RWPE1 (cell line): ENCODE data around the gene ECEL1.
A peak's percentile ranks its signal among the peaks of the same experiment; 100 is the strongest.
"Not testable (repeated sequence)": the region's sequence is repeated elsewhere in the genome, so short reads cannot be mapped to it uniquely, and the experiment has no call there.

ENCODE experiments used
- CTCF ChIA-PET: fragments of 350-600 bp; sonication (Branson Sonifier 250); formaldehyde crosslinking; extraction: SDS; loops from one replicate; lab custom pipeline; 2021; lab: Yijun Ruan, JAX
- POLR2A ChIA-PET: fragments of 400-600 bp; formaldehyde crosslinking; extraction: SDS; loops from one replicate; lab custom pipeline; 2020; ENCODE audit warnings: antibody characterized with exemption; ENCODE audit not compliant: low non-redundant PET; lab: Yijun Ruan, JAX
- DNase-seq: peaks from one replicate; pipeline ENCODE4 v3.0.0; 2012; ENCODE audit warnings: low spot score
- H3K27ac ChIP-seq: fragments of 450-650 bp; 2 replicates; pipeline ENCODE4 v1.5.1; 2017
- TF ChIP-seq, protein P1 (sequence below): fragments of 450-650 bp; conservative IDR thresholded peaks from 2 replicates; pipeline ENCODE4 v1.5.1; 2017; ENCODE audit warnings: low read depth, mild to moderate bottlenecking

The ECEL1 gene

DNA sequence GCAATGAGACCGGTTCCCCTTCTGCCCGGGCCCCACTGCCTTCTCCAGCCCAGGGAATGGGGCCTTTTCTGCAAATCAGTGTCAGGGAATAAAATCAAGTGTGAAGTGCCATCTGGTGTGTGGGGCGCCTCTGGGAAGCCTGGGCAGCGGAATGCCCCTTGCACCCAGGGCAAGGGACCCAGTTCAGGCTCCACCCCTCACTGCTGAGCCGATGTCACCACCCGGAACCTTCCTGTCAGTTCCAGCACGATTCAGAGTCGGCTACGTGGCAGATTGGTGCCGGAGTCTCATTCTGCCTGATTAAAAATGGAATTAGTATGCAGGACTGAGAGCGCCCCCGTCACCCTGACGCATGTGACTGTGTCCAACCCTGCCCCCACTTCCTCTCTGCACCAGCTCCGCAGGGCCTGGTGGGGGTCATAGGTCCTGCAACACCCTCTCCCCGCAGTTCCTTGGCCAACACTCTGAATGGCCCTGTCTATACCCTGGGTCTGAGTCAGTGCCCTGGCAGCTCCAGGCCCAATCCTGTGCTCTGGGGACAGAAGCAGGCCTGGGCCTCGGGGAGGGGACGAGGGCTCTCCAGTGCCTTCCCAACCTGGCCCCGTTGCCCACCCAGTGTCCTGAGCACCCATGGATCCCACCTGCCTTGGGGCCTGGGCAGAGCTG lies 39.9 kb downstream of the ECEL1 start:
- no peak overlapping the region for H3K27ac ChIP-seq
- ChIA-PET POLR2A (no interaction called here), CTCF (interaction anchor here (1.3 to 2.5 kb wide), 2 partner anchors 10 to 75 kb away, joined by 3 to 24 read pairs; no protein-coding TSS in a partner anchor)
- TF ChIP-seq, protein P1, sequence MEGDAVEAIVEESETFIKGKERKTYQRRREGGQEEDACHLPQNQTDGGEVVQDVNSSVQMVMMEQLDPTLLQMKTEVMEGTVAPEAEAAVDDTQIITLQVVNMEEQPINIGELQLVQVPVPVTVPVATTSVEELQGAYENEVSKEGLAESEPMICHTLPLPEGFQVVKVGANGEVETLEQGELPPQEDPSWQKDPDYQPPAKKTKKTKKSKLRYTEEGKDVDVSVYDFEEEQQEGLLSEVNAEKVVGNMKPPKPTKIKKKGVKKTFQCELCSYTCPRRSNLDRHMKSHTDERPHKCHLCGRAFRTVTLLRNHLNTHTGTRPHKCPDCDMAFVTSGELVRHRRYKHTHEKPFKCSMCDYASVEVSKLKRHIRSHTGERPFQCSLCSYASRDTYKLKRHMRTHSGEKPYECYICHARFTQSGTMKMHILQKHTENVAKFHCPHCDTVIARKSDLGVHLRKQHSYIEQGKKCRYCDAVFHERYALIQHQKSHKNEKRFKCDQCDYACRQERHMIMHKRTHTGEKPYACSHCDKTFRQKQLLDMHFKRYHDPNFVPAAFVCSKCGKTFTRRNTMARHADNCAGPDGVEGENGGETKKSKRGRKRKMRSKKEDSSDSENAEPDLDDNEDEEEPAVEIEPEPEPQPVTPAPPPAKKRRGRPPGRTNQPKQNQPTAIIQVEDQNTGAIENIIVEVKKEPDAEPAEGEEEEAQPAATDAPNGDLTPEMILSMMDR: no peak
- DNase-seq: no peak

DNA sequence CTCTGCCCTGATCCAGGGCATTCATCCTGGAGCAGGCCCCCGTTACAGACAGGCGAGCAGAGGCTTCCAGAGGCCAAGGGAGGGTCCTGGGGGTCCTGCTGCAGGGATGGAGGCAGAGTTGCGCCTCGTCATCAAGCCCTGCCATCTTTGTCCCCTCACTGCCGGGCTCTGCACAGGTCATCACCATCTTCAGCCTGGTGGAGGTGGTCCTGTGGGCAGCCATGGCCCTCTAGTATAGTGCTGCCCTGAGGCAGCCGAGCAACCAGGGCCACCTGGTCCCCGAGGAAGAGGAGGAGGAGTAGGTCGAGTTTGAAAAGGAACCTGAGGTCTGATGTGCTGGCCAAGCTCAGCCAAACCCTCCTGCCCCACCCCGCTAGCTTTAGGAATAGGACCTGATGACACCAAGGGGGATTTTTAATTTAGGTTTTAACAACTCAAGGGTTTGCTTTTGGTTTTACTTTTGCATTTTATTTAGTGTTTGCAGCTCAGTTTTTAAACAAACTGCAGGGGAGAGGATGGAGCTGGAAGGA lies 40.5 kb downstream of the ECEL1 start:
- POLR2A ChIA-PET: no interaction called here

DNA sequence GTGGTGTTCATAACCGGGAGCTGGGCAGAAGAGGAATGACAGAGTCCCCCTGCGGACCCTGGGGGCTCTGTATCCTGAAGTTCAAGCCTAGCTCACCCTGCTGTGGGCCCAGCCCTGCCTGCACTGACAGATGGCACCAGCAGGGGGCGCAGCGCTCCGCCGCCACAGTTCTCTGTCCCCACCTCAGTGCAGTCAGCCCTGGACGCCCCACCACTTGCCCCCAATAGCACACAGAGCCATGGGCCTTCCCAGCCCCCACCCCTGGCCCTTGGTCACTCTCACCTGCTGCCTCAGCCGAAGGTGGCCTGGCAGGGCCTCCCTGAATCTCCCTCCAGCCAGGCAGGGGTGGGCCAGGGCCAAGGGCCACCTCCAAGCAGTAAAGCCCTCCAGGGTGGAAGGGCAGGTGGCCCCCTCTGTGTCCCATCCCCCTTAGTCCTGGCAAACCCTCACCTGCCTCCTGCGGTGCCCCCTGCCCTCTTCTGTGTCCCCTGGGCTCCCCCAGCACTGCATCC lies 41.3 kb downstream of the ECEL1 start:
- TF ChIP-seq, protein P1: peak; percentile 33; the same call in 1 of the 2 replicates
- POLR2A ChIA-PET, H3K27ac ChIP-seq, DNase-seq: not testable (repeated sequence)
- CTCF ChIA-PET: interaction anchor here (0.7 to 2.5 kb wide), 8 partner anchors 9 to 982 kb away, joined by 3 to 24 read pairs (median 3); partner anchors contain the start of genes NCL and NPPC

More for the DNA sequence above, 40.5 kb downstream of the ECEL1 start:
- H3K27ac ChIP-seq: no peak overlapping the region
- no peak for DNase-seq
- CTCF ChIA-PET: interaction anchor here (0.7 to 2.5 kb wide), 9 partner anchors 10 to 570 kb away, joined by 3 to 24 read pairs (median 3); partner anchors contain the start of gene NPPC
- TF ChIP-seq, protein P1: no peak

DNA sequence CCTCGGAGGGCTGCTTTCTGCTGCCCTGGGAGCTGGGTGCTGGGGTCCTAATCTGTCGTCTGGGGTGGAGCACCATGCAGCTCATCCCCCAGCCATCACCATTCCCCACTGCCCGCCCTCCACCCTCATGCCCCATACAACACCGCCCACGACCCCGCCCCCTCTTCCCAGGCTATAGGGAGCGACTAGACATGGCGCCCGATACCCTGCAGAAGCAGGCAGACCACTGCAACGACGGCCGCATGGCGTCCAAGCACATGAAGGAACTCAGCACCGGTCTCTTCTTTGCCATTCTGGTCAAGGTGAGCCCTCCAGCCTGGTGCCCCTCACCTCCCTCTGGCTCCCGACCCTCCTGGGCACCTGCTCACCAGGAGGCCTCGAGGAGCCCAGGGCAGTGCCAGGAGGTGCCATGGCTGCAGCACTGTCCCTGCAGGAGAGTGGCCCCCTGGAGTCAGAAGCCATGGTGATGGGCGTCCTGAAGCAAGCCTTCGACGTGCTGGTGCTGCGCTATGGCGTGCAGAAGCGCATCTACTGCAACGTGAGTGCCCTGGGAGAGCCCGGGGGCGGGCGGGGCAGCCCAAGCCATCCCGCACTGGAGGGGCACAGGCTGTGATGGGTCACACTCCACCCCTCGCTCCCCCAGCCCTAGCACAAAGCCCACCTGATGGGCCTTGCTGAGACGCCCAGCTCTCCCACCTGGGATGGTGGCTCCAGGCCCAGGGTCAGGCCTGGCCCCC lies 42.3 kb downstream of the ECEL1 start:
- POLR2A ChIA-PET, DNase-seq, H3K27ac ChIP-seq: not testable (repeated sequence)
- CTCF ChIA-PET: interaction anchor here (0.8 to 1.8 kb wide), 4 partner anchors 10 to 543 kb away, joined by 3 to 9 read pairs (median 6); no protein-coding TSS in a partner anchor

DNA sequence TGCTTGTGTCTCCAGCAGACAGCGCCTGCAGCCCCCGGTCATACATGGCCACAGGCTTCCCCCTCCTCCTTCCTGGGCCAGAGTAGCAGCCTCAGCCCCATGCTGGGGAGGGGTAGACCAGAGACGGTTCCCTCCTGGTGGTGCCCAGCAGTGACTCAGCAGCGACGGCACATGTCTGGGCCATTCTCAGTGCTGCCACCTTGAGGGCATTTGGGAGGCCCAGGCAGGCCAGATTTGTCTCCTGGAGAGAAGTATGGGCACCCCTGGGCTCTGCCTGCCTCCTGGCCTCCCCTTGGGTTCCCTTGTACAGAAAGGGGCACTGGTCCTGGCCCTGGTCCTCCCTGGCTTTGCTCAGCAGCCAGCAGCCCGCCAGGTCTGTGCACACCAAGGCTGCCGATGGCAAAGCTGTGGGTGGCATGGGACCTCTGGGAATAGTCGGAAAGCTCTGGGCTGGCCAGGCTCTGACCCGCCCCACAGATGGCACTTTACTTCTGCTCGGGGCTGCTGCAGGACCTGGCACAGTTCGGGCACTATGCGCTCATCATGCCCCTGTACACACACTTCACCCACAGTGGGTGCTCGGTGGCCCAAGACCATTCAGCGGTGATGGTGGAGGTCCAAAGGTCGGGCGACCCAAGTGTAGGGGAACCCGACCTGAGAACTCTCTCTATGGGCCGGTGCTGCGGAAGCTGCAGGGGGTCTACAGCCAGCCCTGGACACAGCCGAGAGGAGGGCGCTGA lies 43.1 kb downstream of the ECEL1 start:
- peak; percentile 52 for DNase-seq
- TF ChIP-seq, protein P1: peak; percentile 56
- no peak overlapping the region for H3K27ac ChIP-seq
- POLR2A ChIA-PET: no interaction called here
- CTCF ChIA-PET: interaction anchor here (0.6 to 1.8 kb wide), 9 partner anchors 9 to 849 kb away, joined by 3 to 9 read pairs (median 4); no protein-coding TSS in a partner anchor

DNA sequence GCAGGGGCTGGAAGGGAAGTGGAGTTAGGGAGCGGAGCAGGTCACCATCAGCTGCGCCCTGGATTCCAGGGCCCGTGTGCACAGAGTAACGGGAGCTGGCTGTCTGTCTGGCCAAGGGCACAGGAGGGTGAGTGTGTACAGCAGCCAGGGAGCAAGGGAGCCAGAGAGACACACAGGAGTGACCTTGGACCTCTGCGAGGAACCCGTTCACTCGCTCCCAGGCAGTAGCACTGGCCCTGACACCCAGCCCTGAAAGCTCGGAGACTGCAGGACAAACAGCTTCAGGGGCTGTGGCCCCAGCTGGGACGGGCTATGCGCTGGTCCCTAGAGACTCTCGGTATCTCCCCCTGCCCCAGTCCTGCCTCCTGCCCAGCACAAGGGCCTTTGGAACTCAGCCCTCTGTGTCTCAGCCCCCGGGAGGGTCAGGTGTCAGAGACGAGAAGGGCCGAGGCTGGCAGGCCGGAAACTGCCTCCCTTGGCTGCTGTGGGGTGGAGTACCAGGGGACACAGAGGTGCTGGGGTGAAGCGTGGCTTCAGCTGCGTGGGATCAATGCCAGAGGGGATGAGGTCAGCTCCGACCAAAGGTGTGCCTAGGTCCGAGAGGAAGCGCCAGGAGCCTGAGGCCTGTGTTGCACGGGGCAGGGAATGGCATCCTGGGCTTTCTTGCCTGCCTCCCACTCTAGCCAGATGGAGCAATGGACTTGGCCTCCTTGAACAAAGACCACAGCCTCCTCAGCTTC lies 43.8 kb downstream of the ECEL1 start:
- DNase-seq, H3K27ac ChIP-seq, POLR2A ChIA-PET: not testable (repeated sequence)
- CTCF ChIA-PET: interaction anchor here (0.6 to 1.8 kb wide), 8 partner anchors 9 to 850 kb away, joined by 3 to 9 read pairs (median 4); no protein-coding TSS in a partner anchor

DNA sequence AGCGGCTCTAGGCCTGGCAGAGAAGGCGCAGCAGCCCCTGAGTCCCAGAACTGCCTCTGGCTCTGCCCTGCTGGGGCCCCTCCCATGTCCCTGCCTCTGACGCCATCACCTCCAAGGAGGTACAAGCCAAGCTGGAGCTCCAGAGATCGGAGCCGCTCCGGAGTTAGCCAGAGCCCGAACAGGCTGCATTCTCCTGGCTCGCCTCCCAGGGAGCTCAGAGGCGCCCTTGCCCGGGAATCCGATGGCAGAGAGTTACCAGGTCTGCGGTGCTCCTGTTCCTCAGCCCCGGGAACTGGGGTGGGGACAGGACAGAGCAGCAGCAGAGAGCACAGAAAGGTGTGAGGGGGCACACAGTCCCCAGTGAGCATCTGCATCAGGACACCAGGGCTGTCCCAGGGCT lies 44.6 kb downstream of the ECEL1 start:
- H3K27ac ChIP-seq, POLR2A ChIA-PET, CTCF ChIA-PET, DNase-seq: not testable (repeated sequence)

DNA sequence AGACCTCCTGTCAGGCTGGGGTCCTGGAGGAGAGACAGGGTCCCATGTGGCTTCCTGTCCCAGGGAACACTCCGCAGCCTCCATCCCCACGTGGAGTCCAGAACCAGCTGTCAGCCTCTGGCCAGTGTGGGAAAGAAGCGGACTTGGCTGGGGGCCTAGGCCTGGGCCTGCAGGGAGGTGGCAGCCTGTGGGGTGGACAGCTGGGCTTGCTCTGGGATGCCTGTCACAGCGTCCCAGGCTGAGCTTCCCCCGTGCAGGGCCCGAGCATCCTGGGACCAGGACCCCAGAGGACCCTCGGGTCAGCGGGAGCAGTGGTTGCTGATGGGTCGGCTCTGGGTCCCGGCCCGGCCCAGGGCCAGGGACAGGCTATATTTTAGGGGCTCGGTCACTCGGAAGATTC lies 45.2 kb downstream of the ECEL1 start:
- CTCF ChIA-PET: interaction anchor here (0.6 kb wide), 1 partner anchor 33 kb away, joined by 3 read pairs; no protein-coding TSS in a partner anchor
- POLR2A ChIA-PET, H3K27ac ChIP-seq, DNase-seq: not testable (repeated sequence)

DNA sequence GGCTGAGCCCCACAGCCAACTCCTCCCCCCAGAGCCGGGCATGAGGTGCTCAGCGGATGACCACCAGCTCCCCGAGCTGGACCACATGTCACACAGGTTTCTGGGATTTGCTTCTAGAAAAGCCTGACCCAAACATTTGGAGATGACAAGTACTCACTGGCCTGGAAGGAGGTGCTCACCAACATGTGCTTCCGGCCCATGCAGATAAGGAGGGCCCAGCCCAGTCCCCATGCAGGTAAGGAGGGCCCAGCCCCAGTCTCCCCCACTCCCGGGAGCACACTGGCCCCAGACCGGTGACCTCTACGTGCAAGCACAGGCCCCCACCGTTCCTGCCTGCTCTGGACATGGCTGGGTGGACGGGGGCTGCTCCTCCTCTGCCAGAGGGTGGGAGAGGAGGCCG lies 45.7 kb downstream of the ECEL1 start:
- DNase-seq, POLR2A ChIA-PET, H3K27ac ChIP-seq: not testable (repeated sequence)
- CTCF ChIA-PET: interaction anchor here (0.6 to 0.7 kb wide), 3 partner anchors 32 to 445 kb away, joined by 3 read pairs; no protein-coding TSS in a partner anchor
